Measurements from ENCODE around the gene PLVAP.

The PLVAP gene

GRCh38 chr19:17302391-17303166 lies 74.6 kb downstream of the PLVAP start:
- no peak for DNase-seq (ENCODE audit: low read depth)

Measured in activated T-cell treated with anti-CD3 and anti-CD28 coated beads for 1 hour (primary cell).